ENCODE data around the gene PRR15L. TPM values are rescaled to one million over a fixed set of nuclear protein-coding genes. Genes with fewer than 3 reads are reported as not detected.

PRR15L gene
- total RNA-seq, 3 donors from 2014 or later (not counting 1 experiment from before 2014, with no cell fraction given) = not detected

- peak overlapping the region; percentile 87 to 92 for H3K27ac Mint-ChIP-seq
- no peaks in the 10 kb centered on the region for H3K9me3 Mint-ChIP-seq
- no peaks in the 10 kb centered on the region for H3K9me3 ChIP-seq (ENCODE audit: control insufficient read depth, insufficient read depth, low read length)
- peaks cover 6% of the 10 kb centered on the region for H3K36me3 ChIP-seq (ENCODE audit: control insufficient read depth, insufficient read depth, low read length)
- TF ChIP-seq CTCF (IDR thresholded peaks at IDR 0.05) = no peak
- WGBS (ENCODE audit: insufficient coverage) = 8% methylated on average over 5 of the region's 5 CpGs
- H3K27me3 ChIP-seq (ENCODE audit: control insufficient read depth, insufficient read depth, low read length) = no peaks in the 10 kb centered on the region
- intact Hi-C loops (cut with micrococcal nuclease) = loop anchor here (10.0 kb wide), 3 partner anchors 107 to 163 kb away; partner anchors contain the start of genes CBX1, LRRC46, MRPL10 and SNX11
- H3K4me3 ChIP-seq (ENCODE audit: low read length) = peak overlapping the region; percentile 79
- H3K27ac ChIP-seq (ENCODE audit: low read length) = peak overlapping the region; percentile 72
- peaks cover 36% of the 10 kb centered on the region for H3K4me1 ChIP-seq (ENCODE audit: control insufficient read depth, insufficient read depth, low read length)
- peak overlapping the region; percentile 93 for H3K4me3 Mint-ChIP-seq
- no peak for DNase-seq
- no peaks in the 10 kb centered on the region for H3K36me3 Mint-ChIP-seq
- peaks cover 27 to 42% of the 10 kb centered on the region in 2 donors for H3K4me1 Mint-ChIP-seq
- no peaks in the 10 kb centered on the region for H3K27me3 Mint-ChIP-seq (ENCODE audit: low read depth in 2 of 2)
- ATAC-seq = no peak
Observed at GRCh38 chr17:47942096-47942510, 15.6 kb downstream of the PRR15L start.

GRCh38 chr17:47941246-47942095 is 16.2 kb downstream of the PRR15L start, which contains the start of gene PNPO:
PNPO (plus strand) TSS chr17:47941571; CDS start chr17:47941676, 105 bp downstream.
- peak within 1 kb of the TSS; percentile 87 to 92 for H3K27ac Mint-ChIP-seq
- ATAC-seq (peak; percentile 96 to 99 (median 97)), DNase-seq (peak; percentile 90 to 97)
- TF ChIP-seq CTCF (IDR thresholded peaks at IDR 0.05) = no peak
- Histone ChIP-seq H3K27ac (ENCODE audit: low read length) (peak within 1 kb of the TSS; percentile 72), H3K27me3 (ENCODE audit: control insufficient read depth, insufficient read depth, low read length) (no peaks in the 10 kb centered on the region), H3K4me3 (ENCODE audit: low read length) (peak within 1 kb of the TSS; percentile 79), H3K36me3 (ENCODE audit: control insufficient read depth, insufficient read depth, low read length) (peaks cover 4% of the 10 kb centered on the region), H3K9me3 (ENCODE audit: control insufficient read depth, insufficient read depth, low read length) (no peaks in the 10 kb centered on the region), H3K4me1 (ENCODE audit: control insufficient read depth, insufficient read depth, low read length) (peaks cover 36% of the 10 kb centered on the region)
- peak within 1 kb of the TSS; percentile 93 for H3K4me3 Mint-ChIP-seq
- H3K27me3 Mint-ChIP-seq (ENCODE audit: low read depth in 2 of 2) = no peaks in the 10 kb centered on the region
- H3K36me3 Mint-ChIP-seq = no peaks in the 10 kb centered on the region
- H3K9me3 Mint-ChIP-seq = no peaks in the 10 kb centered on the region
- peaks cover 27 to 37% of the 10 kb centered on the region in 2 donors for H3K4me1 Mint-ChIP-seq
- intact Hi-C loops (cut with micrococcal nuclease) = loop anchor here (1.0 to 10.0 kb wide), 6 partner anchors 29 to 163 kb away; partner anchors contain the start of genes CBX1, LRRC46, MRPL10 and NFE2L1
- WGBS (ENCODE audit: insufficient coverage) = under 1% methylated on average over 50 of the region's 50 CpGs

- Mint-ChIP-seq H3K36me3 (no peaks in the 10 kb centered on the region), H3K9me3 (no peaks in the 10 kb centered on the region), H3K4me3 (no peak overlapping the region), H3K4me1 (peaks cover 16 to 20% of the 10 kb centered on the region in 2 donors), H3K27me3 (ENCODE audit: low read depth in 2 of 2) (no peaks in the 10 kb centered on the region), H3K27ac (no peak overlapping the region)
- intact Hi-C loops (cut with micrococcal nuclease) = no loop called here
- Histone ChIP-seq H3K4me3 (ENCODE audit: low read length) (no peak overlapping the region), H3K36me3 (ENCODE audit: control insufficient read depth, insufficient read depth, low read length) (peaks cover 2% of the 10 kb centered on the region), H3K9me3 (ENCODE audit: control insufficient read depth, insufficient read depth, low read length) (no peaks in the 10 kb centered on the region), H3K27me3 (ENCODE audit: control insufficient read depth, insufficient read depth, low read length) (no peaks in the 10 kb centered on the region), H3K27ac (ENCODE audit: low read length) (no peak overlapping the region), H3K4me1 (ENCODE audit: control insufficient read depth, insufficient read depth, low read length) (peaks cover 15% of the 10 kb centered on the region)
- TF ChIP-seq CTCF (IDR thresholded peaks at IDR 0.05) = no peak
- WGBS (ENCODE audit: insufficient coverage) = 74% methylated on average over 5 of the region's 5 CpGs
- DNase-seq = no peak
- no peak for ATAC-seq
Observed at GRCh38 chr17:47937941-47938340, 19.7 kb downstream of the PRR15L start.

Data from natural killer cell (primary cell).